ENCODE measurements around the gene MFRP.
A peak's percentile ranks its signal among the peaks of the same experiment; 100 is the strongest.

The MFRP gene

GRCh38 chr11:119356349-119357031, 10.0 kb upstream of the MFRP start:
- DNase-seq, result peak; percentile 40

- no peak for DNase-seq
These were observed 8.8 kb upstream of the MFRP start for GRCh38 chr11:119355091-119355843.

- DNase-seq, result peak; percentile 88
These were observed 6.4 kb upstream of the MFRP start for GRCh38 chr11:119352857-119353260.

GRCh38 chr11:119351232-119351631, 4.7 kb upstream of the MFRP start:
- DNase-seq, result no peak

GRCh38 chr11:119350302-119350701, 3.8 kb upstream of the MFRP start:
- DNase-seq, result no peak

GRCh38 chr11:119347940-119348605, 1.6 kb upstream of the MFRP start:
- DNase-seq, result no peak

- DNase-seq, result no peak
These were observed 737 bp upstream of the MFRP start for GRCh38 chr11:119347242-119347641.

GRCh38 chr11:119345685-119346084, 820 bp downstream of the MFRP start:
- DNase-seq, result no peak

- DNase-seq, result no peak
These were observed 2.1 kb downstream of the MFRP start for GRCh38 chr11:119344291-119345010.

- DNase-seq, result no peak
These were observed 2.8 kb downstream of the MFRP start for GRCh38 chr11:119343726-119344125.

GRCh38 chr11:119342362-119343130, 4.0 kb downstream of the MFRP start:
- DNase-seq, result no peak

- no peak for DNase-seq
These were observed 4.5 kb downstream of the MFRP start for GRCh38 chr11:119342023-119342300.

GRCh38 chr11:119341222-119342022, 5.1 kb downstream of the MFRP start:
- DNase-seq, result no peak

- DNase-seq, result no peak
These were observed 5.9 kb downstream of the MFRP start, which contains the start of gene C1QTNF5 for GRCh38 chr11:119340335-119341221. TSS of gene C1QTNF5 (minus strand) at chr11:119340883. CDS start at chr11:119340397, 486 bp downstream.

GRCh38 chr11:119339589-119340334, 6.7 kb downstream of the MFRP start:
- DNase-seq, result no peak

- DNase-seq, result no peak
These were observed 7.4 kb downstream of the MFRP start for GRCh38 chr11:119338965-119339588.

GRCh38 chr11:119338318-119338890, 8.1 kb downstream of the MFRP start:
- DNase-seq, result peak; percentile 53

- DNase-seq, result no peak
These were observed 8.8 kb downstream of the MFRP start for GRCh38 chr11:119337581-119338317.
